HCT116 (cell line): ENCODE measurements around the gene ADRB1. TPM values are rescaled to one million over a fixed set of nuclear protein-coding genes. Genes with fewer than 3 reads are reported as not detected.

Experiments
- ATAC-seq: fragments of 200-7000 bp; cut with Tn5 transposase; 2 replicates; pipeline ENCODE4 v1.9.1; 2020; ENCODE audit warnings: mild to moderate bottlenecking, moderate library complexity
- BruUV-seq: library from RNA; stranded (reverse); fragments of 400-500 nt; replicated peaks from 2 replicates; lab custom pipeline; 2021; lab: Mats Ljungman, UMichigan
- CTCF ChIA-PET: fragments of 300-600 bp; sonication (Branson Sonifier 250); formaldehyde crosslinking; loops from one replicate; lab custom pipeline; 2021; ENCODE audit warnings: antibody characterized with exemption; lab: Charles Lee
- POLR2A ChIA-PET: fragments of 300-600, 350-600 bp; sonication (Branson Sonifier 250); formaldehyde crosslinking; loops from one replicate; lab custom pipeline; 2021; ENCODE audit warnings: antibody characterized with exemption; lab: Charles Lee
- RAD21 ChIA-PET, 2 experiments: fragments of 300-600 bp; sonication (Branson Sonifier 250); formaldehyde crosslinking; loops; one replicate each; lab custom pipeline; 2023; ENCODE audit warnings: low total read pairs in 2 of 2; ENCODE audit not compliant: uncharacterized antibody in 2 of 2, unreplicated experiment in 2 of 2, low non-redundant PET in 1 of 2; lab: Charles Lee
- DNase-seq: peaks from one replicate; pipeline ENCODE4 v3.0.0-alpha.2; 2010; ENCODE audit warnings: low read depth, low spot score
- H2AFZ ChIP-seq: fragments of 200-600 bp; shearing (Covaris generic), sonication (generic); 2 replicates; pipeline ENCODE4 v1.6.1; 2017; ENCODE audit warnings: low read depth, mixed run types, mixed read lengths, antibody characterized with exemption, low read length; ENCODE audit not compliant: poor library complexity, severe bottlenecking
- H3K27ac ChIP-seq: 2 replicates; pipeline ENCODE4 v1.5.1; 2012; ENCODE audit warnings: low read depth, low read length
- H3K27me3 ChIP-seq: fragments of 200-600 bp; sonication (generic); 2 replicates; pipeline ENCODE4 v1.6.1; 2016; ENCODE audit warnings: mixed run types, low read length, mixed read lengths; ENCODE audit not compliant: insufficient read depth
- H3K36me3 ChIP-seq, 2 experiments: fragments of 200-500 bp in 1 of 2; fragments of 200-600 bp in 1 of 2; sonication (Bioruptor generic) in 1 of 2; sonication (generic) in 1 of 2; 2 replicates each; pipeline versions ENCODE4 v1.5.1 to v1.6.1; 2014 to 2016; ENCODE audit warnings: low read length in 2 of 2, inconsistent platforms in 1 of 2, mixed read lengths in 1 of 2, mixed run types in 1 of 2; ENCODE audit not compliant: insufficient read depth in 2 of 2, control insufficient read depth in 1 of 2
- H3K4me1 ChIP-seq, 2 experiments: fragments of 200-600 bp in 1 of 2; sonication (generic) in 1 of 2; 2 replicates each; pipeline versions ENCODE4 v1.5.1 to v1.6.1; 2012 to 2017; ENCODE audit warnings: low read length in 2 of 2, inconsistent platforms in 1 of 2, mild to moderate bottlenecking in 1 of 2, mixed read lengths in 1 of 2, mixed run types in 1 of 2, moderate library complexity in 1 of 2; ENCODE audit not compliant: insufficient read depth in 2 of 2, control insufficient read depth in 1 of 2
- H3K4me2 ChIP-seq: fragments of 200-600 bp; sonication (generic); 2 replicates; pipeline ENCODE4 v1.6.1; 2017; ENCODE audit warnings: mixed run types, low read length, mixed read lengths
- H3K4me3 ChIP-seq, 2 experiments: fragments of 200-600 bp in 1 of 2; sonication (generic) in 1 of 2; replicated peaks in 1 of 2; 2 replicates each; pipeline ENCODE4 v1.5.1; 2011 to 2016; ENCODE audit warnings: low read length in 2 of 2, control low read depth in 1 of 2, low read depth in 1 of 2, mild to moderate bottlenecking in 1 of 2, mixed read lengths in 1 of 2, mixed run types in 1 of 2
- H3K79me2 ChIP-seq: fragments of 200-600 bp; sonication (generic); 2 replicates; pipeline ENCODE4 v1.6.1; 2017; ENCODE audit warnings: mild to moderate bottlenecking, mixed run types, low read length, moderate library complexity, mixed read lengths; ENCODE audit not compliant: insufficient read depth
- H3K9ac ChIP-seq: fragments of 200-600 bp; sonication (generic); 2 replicates; pipeline ENCODE4 v1.6.1; 2016; ENCODE audit warnings: low read length, mixed read lengths
- H3K9me2 ChIP-seq: fragments of 200-600 bp; sonication (generic), shearing (Covaris generic); 2 replicates; pipeline ENCODE4 v1.6.1; 2017; ENCODE audit warnings: mixed run types, mild to moderate bottlenecking, moderate library complexity; ENCODE audit not compliant: insufficient read depth
- H3K9me3 ChIP-seq, 2 experiments: fragments of 200-500 bp in 1 of 2; fragments of 200-600 bp in 1 of 2; sonication (Bioruptor generic) in 1 of 2; sonication (generic) in 1 of 2; 2 replicates each; pipeline ENCODE4 v1.6.1; 2014 to 2017; ENCODE audit warnings: low read length in 2 of 2, mixed read lengths in 2 of 2, inconsistent platforms in 1 of 2, low read depth in 1 of 2, mild to moderate bottlenecking in 1 of 2, mixed run types in 1 of 2, moderate library complexity in 1 of 2; ENCODE audit not compliant: control insufficient read depth in 1 of 2, insufficient read depth in 1 of 2
- H4K20me1 ChIP-seq: fragments of 200-600 bp; sonication (generic), shearing (Covaris generic); 2 replicates; pipeline ENCODE4 v1.6.1; 2017; ENCODE audit warnings: mixed run types, mild to moderate bottlenecking, moderate library complexity; ENCODE audit not compliant: insufficient read depth
- ATF3 ChIP-seq: IDR thresholded peaks from 2 replicates; pipeline ENCODE4 v1.6.1; 2012
- CBX3 ChIP-seq: IDR thresholded peaks from 2 replicates; pipeline ENCODE4 v1.6.1; 2012; ENCODE audit warnings: low read depth
- CTCF ChIP-seq, 3 experiments: fragments of 200-600 bp in 1 of 3; sonication (generic) in 1 of 3; IDR thresholded peaks in 2 of 3; conservative IDR thresholded peaks in 1 of 3; 2 replicates each; pipeline ENCODE4 v1.5.1; 2012 to 2017; ENCODE audit warnings: low read depth in 2 of 3, low read length in 2 of 3, antibody characterized with exemption in 1 of 3, borderline replicate concordance in 1 of 3, control low read depth in 1 of 3, mild to moderate bottlenecking in 1 of 3, mixed read lengths in 1 of 3, mixed run types in 1 of 3, moderate library complexity in 1 of 3; ENCODE audit not compliant: insufficient read depth in 1 of 3
- EZH2phosphoT487 ChIP-seq: fragments of 200-600 bp; IDR thresholded peaks from 2 replicates; pipeline ENCODE4 v1.6.1; 2018; ENCODE audit warnings: antibody characterized with exemption, borderline replicate concordance
- FOSL1 ChIP-seq: IDR thresholded peaks from 2 replicates; pipeline ENCODE4 v1.6.1; 2012; ENCODE audit warnings: low read depth
- JUND ChIP-seq: IDR thresholded peaks from 2 replicates; pipeline ENCODE4 v1.6.1; 2012
- POLR2A ChIP-seq: IDR thresholded peaks from 2 replicates; pipeline ENCODE4 v1.7.0; 2011; ENCODE audit warnings: borderline replicate concordance; ENCODE audit not compliant: insufficient read depth, insufficient read length; ENCODE audit errors: extremely low read depth
- POLR2AphosphoS5 ChIP-seq: IDR thresholded peaks from 2 replicates; pipeline ENCODE4 v1.6.1; 2011; ENCODE audit warnings: mild to moderate bottlenecking, low read depth, low read length, moderate library complexity
- SIN3A ChIP-seq: IDR thresholded peaks from 2 replicates; pipeline ENCODE4 v1.6.1; 2012; ENCODE audit warnings: low read depth
- SP1 ChIP-seq: IDR thresholded peaks from 2 replicates; pipeline ENCODE4 v1.6.1; 2012; ENCODE audit warnings: low read depth
- TCF7L2 ChIP-seq: IDR thresholded peaks from 2 replicates; pipeline ENCODE4 v1.7.0; 2011; ENCODE audit warnings: borderline replicate concordance, inconsistent platforms; ENCODE audit not compliant: insufficient read depth, insufficient read length; ENCODE audit errors: extremely low read depth
- ZBTB33 ChIP-seq: IDR thresholded peaks from 2 replicates; pipeline ENCODE4 v1.6.1; 2011; ENCODE audit warnings: mild to moderate bottlenecking, low read length, moderate library complexity; ENCODE audit not compliant: insufficient replicate concordance; ENCODE audit errors: extremely low read depth
- intact Hi-C: fragments of 100-400 bp; cut with micrococcal nuclease; formaldehyde crosslinking; loops from 2 replicates; pipeline ENCODE4 v1.10.0; 2022
- total RNA-seq: library from RNA; stranded (reverse); gene quantifications from one replicate; pipeline ENCODE4 v1.2.1, GENCODE V29; 2021; ENCODE audit not compliant: unreplicated experiment

ADRB1 gene
- total RNA-seq, 1 experiment from 2014 or later = 0.89 TPM

- CTCF ChIA-PET = no interaction called here
These were observed 1.7 kb downstream of the ADRB1 start for GRCh38 chr10:114045136-114046086.

GRCh38 chr10:114046087-114046458 is 2.4 kb downstream of the ADRB1 start:
- Histone ChIP-seq H3K9me2 (no peaks in the 10 kb centered on the region), H3K36me3 (no peaks in the 10 kb centered on the region), H2AFZ (no peak overlapping the region), H3K27me3 (no peaks in the 10 kb centered on the region), H3K9me3 (no peaks in the 10 kb centered on the region), H3K4me1 (peaks cover 5 to 12% of the 10 kb centered on the region in 2 experiments; a peak in 2 of 4 replicates), H3K4me3 (no peak overlapping the region), H3K27ac (no peak overlapping the region), H3K9ac (no peak overlapping the region), H4K20me1 (no peaks in the 10 kb centered on the region), H3K4me2 (no peak overlapping the region), H3K79me2 (no peaks in the 10 kb centered on the region)
- CTCF ChIA-PET = no interaction called here
- POLR2A ChIA-PET = interaction anchor here (1.2 kb wide), 1 partner anchor 15 kb away, joined by 3 read pairs; no protein-coding TSS in a partner anchor
- RAD21 ChIA-PET = no interaction called here
- TSS peak; percentile 90 for BruUV-seq
- TF ChIP-seq EZH2phosphoT487 (no peak), SP1 (no peak), ZBTB33 (no peak), FOSL1 (no peak), POLR2A (no peak), ATF3 (no peak), CBX3 (no peak), SIN3A (no peak), CTCF (IDR thresholded peaks at IDR 0.05 in 2 of 3, conservative IDR thresholded peaks at IDR 0.05 in 1 of 3; ENCODE audit: borderline replicate concordance in 1 of 3, insufficient read depth in 1 of 3, low read depth in 2 of 3, low read length in 2 of 3) (no peak), POLR2AphosphoS5 (no peak), JUND (no peak)
- intact Hi-C loops = no loop called here
- DNase-seq (no peak), ATAC-seq (no peak)

More at GRCh38 chr10:114045136-114046086, 1.7 kb downstream of the ADRB1 start:
- ChIA-PET RAD21 (no interaction called here), POLR2A (no interaction called here)
- Histone ChIP-seq H3K36me3 (no peaks in the 10 kb centered on the region), H3K27ac (no peak overlapping the region), H3K4me2 (no peak overlapping the region), H4K20me1 (no peaks in the 10 kb centered on the region), H3K9ac (no peak overlapping the region), H2AFZ (no peak overlapping the region), H3K9me2 (no peaks in the 10 kb centered on the region), H3K4me1 (peaks cover 5 to 12% of the 10 kb centered on the region in 2 experiments; a peak in 2 of 4 replicates), H3K9me3 (no peaks in the 10 kb centered on the region), H3K27me3 (no peaks in the 10 kb centered on the region), H3K4me3 (no peak overlapping the region), H3K79me2 (no peaks in the 10 kb centered on the region)
- no peak for DNase-seq
- no peak for TF ChIP-seq TCF7L2
- BruUV-seq = no TSS peak
- intact Hi-C loops = no loop called here
- ATAC-seq = no peak
